Ishikawa (cell line): ENCODE results near the gene PHLDA3.

Experiments
- CEBPB ChIP-seq: IDR thresholded peaks from 2 replicates; pipeline ENCODE4 v1.6.1; 2012
- CREB1 ChIP-seq: IDR thresholded peaks from 2 replicates; pipeline ENCODE4 v1.6.1; 2012; ENCODE audit warnings: low read depth
- EGR1 ChIP-seq: IDR thresholded peaks from 2 replicates; pipeline ENCODE4 v1.6.1; 2012
- EP300 ChIP-seq: IDR thresholded peaks from 2 replicates; pipeline ENCODE4 v1.6.1; 2012; ENCODE audit warnings: borderline replicate concordance
- FOXM1 ChIP-seq: IDR thresholded peaks from 2 replicates; pipeline ENCODE4 v1.6.1; 2012; ENCODE audit warnings: low read depth, borderline replicate concordance
- NFIC ChIP-seq: IDR thresholded peaks from 2 replicates; pipeline ENCODE4 v1.6.1; 2012
- RAD21 ChIP-seq: IDR thresholded peaks from 2 replicates; pipeline ENCODE4 v1.6.1; 2012; ENCODE audit warnings: low read depth
- REST ChIP-seq: IDR thresholded peaks from 2 replicates; pipeline ENCODE4 v1.6.1; 2012; ENCODE audit warnings: low read depth, mild to moderate bottlenecking
- TAF1 ChIP-seq: IDR thresholded peaks from 2 replicates; pipeline ENCODE4 v1.6.1; 2012; ENCODE audit warnings: low read depth, mild to moderate bottlenecking
- TCF12 ChIP-seq: IDR thresholded peaks from 2 replicates; pipeline ENCODE4 v1.6.1; 2012; ENCODE audit warnings: low read depth
- TEAD4 ChIP-seq: IDR thresholded peaks from 2 replicates; pipeline ENCODE4 v1.6.1; 2012
- YY1 ChIP-seq: IDR thresholded peaks from 2 replicates; pipeline ENCODE4 v1.6.1; 2012; ENCODE audit warnings: low read depth
- ZBTB7A ChIP-seq: IDR thresholded peaks from 2 replicates; pipeline ENCODE4 v1.6.1; 2012; ENCODE audit warnings: low read depth
- TF ChIP-seq, protein P1 (sequence below): IDR thresholded peaks from 2 replicates; pipeline ENCODE4 v1.6.1; 2012
- TF ChIP-seq, protein P2 (sequence below): IDR thresholded peaks from 2 replicates; pipeline ENCODE4 v1.6.1; 2012

The PHLDA3 gene

DNA sequence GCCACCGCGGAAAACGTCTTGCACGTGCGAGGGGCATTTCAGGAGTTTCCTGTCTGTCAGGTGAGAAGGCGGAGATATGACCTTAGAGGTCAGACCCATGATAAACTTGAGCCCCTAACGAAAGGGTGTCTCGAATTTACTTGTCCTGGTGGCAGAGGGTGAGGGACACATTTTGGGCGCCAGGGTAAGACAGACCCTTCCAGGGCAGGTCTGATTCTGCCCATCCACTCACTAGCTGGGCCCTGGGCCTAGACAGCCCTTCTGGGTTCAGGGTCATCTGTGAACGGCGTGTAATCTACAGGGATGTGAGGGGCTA, 38.3 kb upstream of the PHLDA3 start:
- TF ChIP-seq EGR1 (no peak), REST (no peak), EP300 (no peak), NFIC (no peak), TAF1 (no peak), RAD21 (no peak), YY1 (no peak), FOXM1 (no peak)
- TF ChIP-seq, protein P1, sequence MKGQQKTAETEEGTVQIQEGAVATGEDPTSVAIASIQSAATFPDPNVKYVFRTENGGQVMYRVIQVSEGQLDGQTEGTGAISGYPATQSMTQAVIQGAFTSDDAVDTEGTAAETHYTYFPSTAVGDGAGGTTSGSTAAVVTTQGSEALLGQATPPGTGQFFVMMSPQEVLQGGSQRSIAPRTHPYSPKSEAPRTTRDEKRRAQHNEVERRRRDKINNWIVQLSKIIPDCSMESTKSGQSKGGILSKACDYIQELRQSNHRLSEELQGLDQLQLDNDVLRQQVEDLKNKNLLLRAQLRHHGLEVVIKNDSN, result no peak
- TF ChIP-seq, protein P2, sequence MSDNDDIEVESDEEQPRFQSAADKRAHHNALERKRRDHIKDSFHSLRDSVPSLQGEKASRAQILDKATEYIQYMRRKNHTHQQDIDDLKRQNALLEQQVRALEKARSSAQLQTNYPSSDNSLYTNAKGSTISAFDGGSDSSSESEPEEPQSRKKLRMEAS, result no peak

- TF ChIP-seq CEBPB (0 out of 2 replicates have a peak, but pooled peaks have one; percentile 20), REST (no peak), ZBTB7A (no peak), TCF12 (no peak; the same call in 1 of the 2 replicates), YY1 (peak; percentile 74), CREB1 (peak; percentile 11; the same call in 1 of the 2 replicates), TEAD4 (0 out of 2 replicates have a peak, but pooled peaks have one; percentile 28)
- TF ChIP-seq, protein P2, result peak; percentile 92
Observed at GRCh38 chr1:201506557-201507359, 37.8 kb upstream of the PHLDA3 start, which contains the start of gene CSRP1. Gene CSRP1 (minus strand): TSS chr1:201507123. CDS start chr1:201496303, 10,820 bp downstream.

DNA sequence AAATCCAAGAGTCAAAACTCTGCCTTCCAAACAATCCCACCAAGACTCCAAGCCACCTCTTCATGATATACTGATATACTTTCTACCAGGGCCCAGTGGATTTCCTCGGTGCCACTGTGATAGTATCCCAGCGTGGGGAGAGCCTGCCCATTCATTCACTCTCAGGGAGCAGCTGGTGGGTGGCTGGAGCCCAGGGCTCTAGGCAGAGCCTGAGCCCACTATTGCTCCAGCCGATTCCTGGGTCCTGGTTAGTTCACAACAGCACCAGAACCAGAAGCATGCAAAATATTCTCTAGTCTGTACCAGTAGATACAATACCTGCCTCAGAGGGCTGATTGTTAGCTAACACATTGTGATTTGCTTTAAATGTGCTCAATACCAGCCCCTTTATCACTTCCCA, 37.1 kb upstream of the PHLDA3 start:
- TF ChIP-seq, protein P1, result no peak
- TF ChIP-seq NFIC, result no peak

GRCh38 chr1:201505503-201505890, 36.5 kb upstream of the PHLDA3 start:
- TF ChIP-seq YY1, result no peak
- 0 out of 2 replicates have a peak, but pooled peaks have one; percentile 18 for TF ChIP-seq TCF12
- no peak for TF ChIP-seq CEBPB
- TF ChIP-seq NFIC, result no peak
- TF ChIP-seq, protein P2, result no peak
- 0 out of 2 replicates have a peak, but pooled peaks have one; percentile 34 for TF ChIP-seq TAF1
- TF ChIP-seq EP300, result no peak
- TF ChIP-seq TEAD4, result no peak
- no peak for TF ChIP-seq RAD21
- no peak for TF ChIP-seq FOXM1
- no peak for TF ChIP-seq REST
